Uterus (tissue), 4 donors: ENCODE results near the gene CPA1. TPM values are rescaled to one million over a fixed set of nuclear protein-coding genes. Genes with fewer than 3 reads are reported as not detected.
A peak's percentile ranks its signal among the peaks of the same experiment; 100 is the strongest.

ENCODE experiments used
- DNase-seq, 2 donors: peaks; one replicate each; pipeline ENCODE4 v3.0.0-alpha.2; 2019 to 2020
- H3K27ac ChIP-seq, 2 donors: fragments of 200-600 bp; sonication (generic); 1 replicate in 1 of 2; 2 replicates in 1 of 2; pipeline ENCODE4 v1.5.1; 2016 to 2018
- H3K27me3 ChIP-seq, 2 donors: fragments of 200-600 bp; sonication (generic); one replicate each; pipeline ENCODE4 v1.5.1; 2018 to 2019; ENCODE audit warnings: control low read depth in 1 of 2
- H3K36me3 ChIP-seq, 2 donors: fragments of 200-600 bp; sonication (generic); one replicate each; pipeline ENCODE4 v1.5.1; 2019; ENCODE audit warnings: control low read depth in 1 of 2
- H3K4me1 ChIP-seq, 2 donors: fragments of 200-600 bp; sonication (generic); one replicate each; pipeline ENCODE4 v1.5.1; 2018 to 2019; ENCODE audit warnings: control low read depth in 1 of 2
- H3K4me3 ChIP-seq, 2 donors: fragments of 200-600 bp; sonication (generic); 1 replicate in 1 of 2; 2 replicates in 1 of 2; pipeline ENCODE4 v1.5.1; 2018 to 2019; ENCODE audit warnings: mild to moderate bottlenecking in 1 of 2
- H3K9me3 ChIP-seq, 2 donors: fragments of 200-600 bp; sonication (generic); one replicate each; pipeline ENCODE4 v1.5.1; 2019; ENCODE audit warnings: control low read depth in 1 of 2
- CTCF ChIP-seq, 4 experiments: fragments of 200-600 bp in 2 of 4; fragments of 450-650 bp in 2 of 4; sonication (generic) in 2 of 4; IDR thresholded peaks; one replicate each; pipeline ENCODE4 v1.5.1; 2016 to 2019; ENCODE audit warnings: antibody characterized with exemption in 4 of 4, mild to moderate bottlenecking in 2 of 4, moderate library complexity in 1 of 4
- POLR2A ChIP-seq, 2 donors: fragments of 450-650 bp; IDR thresholded peaks; one replicate each; pipeline ENCODE4 v1.6.1; 2016; ENCODE audit warnings: antibody characterized with exemption in 2 of 2, mild to moderate bottlenecking in 1 of 2, moderate library complexity in 1 of 2
- intact Hi-C: fragments of 100-400 bp; cut with DNase I; formaldehyde crosslinking; loops from one replicate; pipeline ENCODE4 v1.15.1; 2023; ENCODE audit warnings: low total_unique reads
- total RNA-seq, 4 donors: library from RNA; depleted of rRNA in 3 of 4; stranded (reverse); fragments of >200 nt in 3 of 4; gene quantifications; one replicate each; pipeline versions ENCODE4 v1.1.0 to v1.2.4, GENCODE V29; 2014 to 2023
- donor health status: DM: yes; HTN: yes; CAD: no.

The CPA1 gene
- total RNA-seq, 4 donors from 2014 or later, result 0.46 to 3.8 TPM; not detected in 2

- Histone ChIP-seq H3K36me3 (no peaks in the 10 kb centered on the region), H3K9me3 (no peaks in the 10 kb centered on the region), H3K27me3 (no peaks in the 10 kb centered on the region), H3K4me3 (no peak overlapping the region), H3K27ac (peak overlapping the region; percentile 81 to 86), H3K4me1 (peaks cover 5 to 7% of the 10 kb centered on the region in 2 donors)
- no peak for DNase-seq
- intact Hi-C loops, result no loop called here
- no peak for TF ChIP-seq CTCF (IDR thresholded peaks at IDR 0.05)
- no peak for TF ChIP-seq POLR2A (IDR thresholded peaks at IDR 0.05)
These were observed 30.1 kb upstream of the CPA1 start for GRCh38 chr7:130349911-130350782.

- Histone ChIP-seq H3K4me1 (peaks cover 5 to 14% of the 10 kb centered on the region in 2 donors), H3K27ac (peak overlapping the region; percentile 81 to 86), H3K27me3 (no peaks in the 10 kb centered on the region), H3K36me3 (no peaks in the 10 kb centered on the region), H3K4me3 (no peak overlapping the region), H3K9me3 (no peaks in the 10 kb centered on the region)
- intact Hi-C loops, result no loop called here
- DNase-seq, result no peak
- TF ChIP-seq CTCF (IDR thresholded peaks at IDR 0.05), result no peak
- no peak for TF ChIP-seq POLR2A (IDR thresholded peaks at IDR 0.05)
These were observed 29.1 kb upstream of the CPA1 start for GRCh38 chr7:130350945-130351790.

- H3K27ac ChIP-seq, result peak overlapping the region; percentile 81 to 86
- no peaks in the 10 kb centered on the region for H3K36me3 ChIP-seq
- H3K4me3 ChIP-seq, result no peak overlapping the region
- DNase-seq, result no peak
- TF ChIP-seq POLR2A (IDR thresholded peaks at IDR 0.05), result no peak
- TF ChIP-seq CTCF (IDR thresholded peaks at IDR 0.05), result no peak
- H3K4me1 ChIP-seq, result peaks cover 10 to 16% of the 10 kb centered on the region in 2 donors
- H3K27me3 ChIP-seq, result no peaks in the 10 kb centered on the region
- intact Hi-C loops, result no loop called here
- no peaks in the 10 kb centered on the region for H3K9me3 ChIP-seq
These were observed 28.6 kb upstream of the CPA1 start for GRCh38 chr7:130351791-130352090.

- H3K27ac ChIP-seq, result peak overlapping the region; percentile 81 to 86
- peak in 1 of 2 donors; percentile 48 for DNase-seq
- H3K36me3 ChIP-seq, result no peaks in the 10 kb centered on the region
- intact Hi-C loops, result no loop called here
- no peaks in the 10 kb centered on the region for H3K27me3 ChIP-seq
- H3K9me3 ChIP-seq, result no peaks in the 10 kb centered on the region
- H3K4me3 ChIP-seq, result no peak overlapping the region
- peaks cover 13 to 20% of the 10 kb centered on the region in 2 donors for H3K4me1 ChIP-seq
- TF ChIP-seq CTCF (IDR thresholded peaks at IDR 0.05), result no peak
These were observed 27.9 kb upstream of the CPA1 start for GRCh38 chr7:130352194-130353074.
